Epithelial cell of esophagus (primary cell): ENCODE measurements around the gene GPX7.

Experiments
- DNase-seq: peaks from one replicate; pipeline ENCODE4 v3.0.0; 2010; ENCODE audit warnings: low read depth
- H3K4me3 ChIP-seq: 2 replicates; pipeline ENCODE4 v1.5.1; 2011; ENCODE audit warnings: mild to moderate bottlenecking, low read length, control low read depth
- CTCF ChIP-seq: IDR thresholded peaks from 2 replicates; pipeline ENCODE4 v1.5.1; 2011; ENCODE audit warnings: low read depth, mild to moderate bottlenecking, low read length, control low read depth, inconsistent platforms; ENCODE audit not compliant: insufficient read depth; ENCODE audit errors: missing control alignments

Gene GPX7

GRCh38 chr1:52613636-52614373, 11.6 kb downstream of the GPX7 start:
- TF ChIP-seq CTCF, result no peak
- DNase-seq, result no peak
- no peak overlapping the region for H3K4me3 ChIP-seq

GRCh38 chr1:52614671-52615070, 12.5 kb downstream of the GPX7 start:
- H3K4me3 ChIP-seq, result no peak overlapping the region
- no peak for TF ChIP-seq CTCF
- no peak for DNase-seq

GRCh38 chr1:52615489-52616042, 13.4 kb downstream of the GPX7 start:
- DNase-seq, result no peak

GRCh38 chr1:52621950-52622349, 19.8 kb downstream of the GPX7 start:
- TF ChIP-seq CTCF, result no peak
- no peak for DNase-seq
- H3K4me3 ChIP-seq, result no peak overlapping the region

More at GRCh38 chr1:52615489-52616042, 13.4 kb downstream of the GPX7 start:
- H3K4me3 ChIP-seq, result no peak overlapping the region
- no peak for TF ChIP-seq CTCF

GRCh38 chr1:52623812-52624211, 21.6 kb downstream of the GPX7 start:
- no peak overlapping the region for H3K4me3 ChIP-seq
- TF ChIP-seq CTCF, result no peak
- no peak for DNase-seq

GRCh38 chr1:52627028-52627427, 24.9 kb downstream of the GPX7 start:
- DNase-seq, result no peak
- TF ChIP-seq CTCF, result no peak
- H3K4me3 ChIP-seq, result no peak overlapping the region
